Activated naive CD8-positive, alpha-beta T cell (primary cell): ENCODE data around the gene CFAP251.
"Not testable (repeated sequence)": the region's sequence is repeated elsewhere in the genome, so short reads cannot be mapped to it uniquely, and the experiment has no call there.

Experiments used
- H3K27ac Mint-ChIP-seq: one replicate; pipeline ENCODE4 v1.8.0; 2021; ENCODE audit warnings: mixed read lengths
- H3K27me3 Mint-ChIP-seq: one replicate; pipeline ENCODE4 v1.8.0; 2021; ENCODE audit warnings: mixed read lengths
- H3K36me3 Mint-ChIP-seq: one replicate; pipeline ENCODE4 v1.8.0; 2021; ENCODE audit warnings: mixed read lengths
- H3K4me1 Mint-ChIP-seq: one replicate; pipeline ENCODE4 v1.8.0; 2021; ENCODE audit warnings: low read depth, mixed read lengths
- H3K4me3 Mint-ChIP-seq: one replicate; pipeline ENCODE4 v1.8.0; 2021; ENCODE audit warnings: mild to moderate bottlenecking, mixed read lengths
- H3K9me3 Mint-ChIP-seq: one replicate; pipeline ENCODE4 v1.8.0; 2021; ENCODE audit warnings: low read depth, mixed read lengths

CFAP251 gene

DNA sequence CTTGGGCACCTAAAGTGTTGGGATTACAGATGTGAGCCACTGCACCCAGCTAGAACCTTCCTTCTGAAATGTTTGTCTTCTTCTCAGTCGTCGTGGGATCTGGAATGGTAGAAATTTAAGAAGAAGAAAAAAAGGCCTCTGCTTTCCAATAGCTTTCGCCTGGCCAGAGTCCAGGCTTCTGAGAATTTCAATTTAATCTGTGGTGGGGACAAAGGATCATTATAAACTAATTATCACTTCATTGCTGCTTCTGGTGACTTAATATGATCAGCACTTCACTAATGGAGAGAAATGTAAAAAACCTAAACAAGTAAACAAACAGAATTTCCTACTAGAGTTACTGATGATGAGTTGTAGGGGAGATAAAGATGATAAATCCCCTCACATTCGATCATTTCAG is 51.3 kb downstream of the CFAP251 start:
- no peaks in the 10 kb centered on the region for H3K27me3 Mint-ChIP-seq
- no peak overlapping the region for H3K27ac Mint-ChIP-seq
- H3K36me3 Mint-ChIP-seq = peaks cover 7% of the 10 kb centered on the region
- no peaks in the 10 kb centered on the region for H3K9me3 Mint-ChIP-seq
- no peak overlapping the region for H3K4me3 Mint-ChIP-seq
- H3K4me1 Mint-ChIP-seq = no peaks in the 10 kb centered on the region

DNA sequence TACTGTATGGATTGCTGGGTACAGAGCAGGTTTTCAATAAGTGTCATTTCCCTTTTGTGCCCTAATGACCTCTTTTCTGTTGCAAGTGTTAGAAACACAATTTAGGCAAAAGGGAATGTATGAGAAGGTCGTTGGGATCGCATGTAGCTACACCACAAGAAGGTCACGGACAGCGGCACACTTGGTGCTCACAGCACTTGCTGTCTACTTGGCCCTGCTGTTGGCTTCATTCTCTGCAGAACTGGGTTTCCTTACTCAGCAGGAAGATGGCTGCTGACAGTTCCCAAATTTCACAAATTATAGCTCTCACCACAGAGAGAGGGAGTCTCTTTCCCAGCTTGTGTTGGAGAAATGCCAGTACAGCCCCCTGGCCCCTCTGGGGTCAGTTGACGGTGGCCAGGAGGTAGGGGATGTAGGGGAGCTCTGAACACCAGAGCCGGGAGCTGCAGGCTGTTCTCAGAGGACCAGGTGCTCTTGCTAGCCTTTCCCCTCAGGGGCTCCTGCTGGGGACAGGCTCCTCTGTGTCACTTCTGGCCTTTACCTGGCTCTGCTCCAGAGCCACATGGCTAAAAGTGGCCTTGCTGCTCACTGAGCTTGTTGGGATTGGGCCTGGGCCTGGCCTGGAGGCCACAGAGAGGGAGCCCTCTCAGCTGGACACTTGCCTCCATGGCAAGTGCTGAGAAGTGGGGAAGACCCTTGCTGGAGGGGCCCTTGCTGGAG is 52.3 kb downstream of the CFAP251 start:
- H3K27me3 Mint-ChIP-seq = no peaks in the 10 kb centered on the region
- H3K27ac Mint-ChIP-seq = no peak overlapping the region
- peaks cover 7% of the 10 kb centered on the region for H3K36me3 Mint-ChIP-seq
- no peaks in the 10 kb centered on the region for H3K4me1 Mint-ChIP-seq
- no peaks in the 10 kb centered on the region for H3K9me3 Mint-ChIP-seq
- no peak overlapping the region for H3K4me3 Mint-ChIP-seq

- H3K36me3 Mint-ChIP-seq = peaks cover 7% of the 10 kb centered on the region
- no peaks in the 10 kb centered on the region for H3K9me3 Mint-ChIP-seq
- no peak overlapping the region for H3K4me3 Mint-ChIP-seq
- H3K27ac Mint-ChIP-seq = no peak overlapping the region
- H3K4me1 Mint-ChIP-seq = no peaks in the 10 kb centered on the region
- no peaks in the 10 kb centered on the region for H3K27me3 Mint-ChIP-seq
Measured at GRCh38 chr12:121974026-121974985, 55.9 kb downstream of the CFAP251 start.

DNA sequence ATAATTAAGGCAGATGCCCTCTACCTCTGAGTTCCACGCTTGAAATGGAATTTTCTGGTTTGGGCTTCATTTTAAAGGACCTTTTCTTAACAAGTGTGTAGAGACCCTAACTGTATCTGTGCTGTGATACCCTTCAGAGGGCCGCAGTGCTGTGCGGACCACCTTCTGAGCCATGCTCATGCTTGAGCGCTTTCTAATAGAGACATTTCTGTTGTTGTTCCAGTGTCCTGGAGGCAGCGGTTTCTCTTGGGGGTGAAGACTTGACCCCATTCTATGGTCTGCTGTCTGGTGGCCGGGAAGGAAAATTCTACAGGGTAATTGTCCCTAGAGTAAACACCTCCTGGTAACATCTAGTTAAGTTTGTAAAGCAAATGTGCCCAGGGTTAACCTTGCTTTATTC is 56.6 kb downstream of the CFAP251 start:
- H3K4me1 Mint-ChIP-seq = no peaks in the 10 kb centered on the region
- H3K9me3 Mint-ChIP-seq = no peaks in the 10 kb centered on the region
- no peaks in the 10 kb centered on the region for H3K27me3 Mint-ChIP-seq
- no peak overlapping the region for H3K4me3 Mint-ChIP-seq
- peaks cover 7% of the 10 kb centered on the region for H3K36me3 Mint-ChIP-seq
- H3K27ac Mint-ChIP-seq = no peak overlapping the region

DNA sequence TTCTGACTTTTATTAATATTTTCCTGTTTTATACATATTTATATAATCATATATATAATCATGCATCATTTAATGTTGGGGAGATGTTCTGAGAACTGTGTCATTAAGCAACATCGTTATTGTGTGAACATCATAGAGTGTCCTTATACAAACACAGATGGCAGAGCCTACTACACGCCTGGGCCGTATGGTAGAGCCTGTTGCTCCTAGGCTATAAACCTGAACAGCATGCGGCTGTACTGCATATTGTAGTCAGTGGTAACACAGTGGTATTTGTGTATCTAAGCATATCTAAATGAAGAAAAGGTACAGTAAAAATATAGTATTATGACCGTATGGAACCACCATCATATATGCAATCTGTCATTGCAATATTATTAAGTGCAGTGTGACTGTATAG is 58.6 kb downstream of the CFAP251 start:
- H3K4me1 Mint-ChIP-seq = no peaks in the 10 kb centered on the region
- H3K9me3 Mint-ChIP-seq = no peaks in the 10 kb centered on the region
- H3K36me3 Mint-ChIP-seq = peaks cover 3% of the 10 kb centered on the region
- H3K27me3 Mint-ChIP-seq = no peaks in the 10 kb centered on the region
- no peak overlapping the region for H3K27ac Mint-ChIP-seq
- no peak overlapping the region for H3K4me3 Mint-ChIP-seq

DNA sequence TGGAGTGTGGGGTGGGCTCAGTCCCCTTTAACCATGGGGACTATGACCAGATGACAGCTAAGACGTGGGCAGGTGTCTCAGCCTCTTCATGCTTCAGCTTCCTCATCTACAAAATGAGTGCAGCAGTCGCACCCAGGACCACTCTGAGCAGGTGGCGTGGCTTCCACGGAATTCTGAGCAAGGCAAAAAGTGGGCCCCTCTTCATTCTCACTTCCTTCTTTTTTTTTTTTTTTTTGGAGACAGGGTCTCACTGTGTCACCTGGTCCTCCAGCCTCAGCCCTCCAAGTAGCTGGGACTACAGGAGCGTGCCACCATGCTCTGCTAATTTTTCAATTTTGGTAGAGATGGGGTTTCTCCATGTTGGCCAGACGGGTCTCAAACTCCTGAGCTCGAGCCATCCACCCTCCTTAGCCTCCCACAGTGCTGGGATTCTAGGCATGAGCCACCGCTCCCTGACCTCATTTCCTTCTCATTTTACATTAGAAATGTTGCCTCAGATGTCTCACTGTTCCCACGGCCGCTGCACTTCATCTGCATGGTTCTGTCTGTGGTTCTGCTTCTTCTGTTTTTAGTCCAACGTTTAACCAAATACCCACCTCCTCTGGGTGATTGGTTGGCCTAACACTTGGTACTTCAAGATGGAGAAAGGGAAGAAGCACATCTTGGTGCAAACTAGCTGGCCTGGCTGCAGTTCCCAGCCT is 61.9 kb downstream of the CFAP251 start:
- H3K9me3 Mint-ChIP-seq = no peaks in the 10 kb centered on the region
- no peak overlapping the region for H3K27ac Mint-ChIP-seq
- H3K4me1 Mint-ChIP-seq = no peaks in the 10 kb centered on the region
- H3K36me3 Mint-ChIP-seq = no peaks in the 10 kb centered on the region
- H3K27me3 Mint-ChIP-seq = no peaks in the 10 kb centered on the region
- no peak overlapping the region for H3K4me3 Mint-ChIP-seq

DNA sequence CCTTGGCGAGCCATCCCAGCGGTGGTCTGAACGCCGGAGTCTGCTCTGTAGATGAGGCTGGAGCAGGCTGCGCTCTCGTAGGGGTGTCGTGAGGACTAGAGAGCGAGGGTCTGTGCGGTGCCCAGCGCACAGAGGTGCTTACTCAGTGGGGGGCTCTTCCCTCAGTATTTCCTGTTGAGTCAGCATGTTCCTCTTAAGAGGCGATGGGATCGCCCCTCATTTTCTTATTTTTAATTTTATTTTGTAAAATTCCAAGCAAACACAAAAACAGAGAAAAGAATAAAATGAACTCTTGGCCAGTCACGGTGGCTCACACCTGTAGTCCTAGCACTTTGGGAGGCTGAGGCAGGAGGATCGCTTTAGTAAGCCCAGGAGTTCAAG is 62.5 kb downstream of the CFAP251 start:
- H3K36me3 Mint-ChIP-seq = no peaks in the 10 kb centered on the region
- no peak overlapping the region for H3K27ac Mint-ChIP-seq
- H3K27me3 Mint-ChIP-seq = no peaks in the 10 kb centered on the region
- H3K4me3 Mint-ChIP-seq = no peak overlapping the region
- no peaks in the 10 kb centered on the region for H3K9me3 Mint-ChIP-seq
- H3K4me1 Mint-ChIP-seq = no peaks in the 10 kb centered on the region

DNA sequence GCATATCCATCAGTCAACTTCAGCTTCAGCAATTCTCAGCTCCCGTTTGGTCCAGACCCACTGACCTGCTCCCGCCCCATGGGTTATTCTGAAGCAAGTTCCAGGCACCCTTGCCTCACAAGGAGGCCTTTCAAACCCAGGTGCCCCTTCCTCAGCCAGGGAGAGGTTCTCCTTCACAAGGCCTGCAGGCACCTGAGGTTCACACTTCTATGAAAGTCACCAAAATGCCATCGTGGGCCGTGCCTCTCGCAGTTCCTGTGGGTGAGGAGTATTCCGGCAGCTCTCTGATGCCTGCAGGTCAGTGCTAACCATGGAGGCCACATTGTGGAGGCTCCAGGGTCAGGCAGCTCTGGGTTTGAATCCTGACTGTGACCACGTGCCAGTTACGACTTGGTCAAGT is 63.1 kb downstream of the CFAP251 start:
- no peaks in the 10 kb centered on the region for H3K27me3 Mint-ChIP-seq
- no peak overlapping the region for H3K27ac Mint-ChIP-seq
- no peaks in the 10 kb centered on the region for H3K36me3 Mint-ChIP-seq
- H3K4me3 Mint-ChIP-seq = no peak overlapping the region
- no peaks in the 10 kb centered on the region for H3K4me1 Mint-ChIP-seq
- no peaks in the 10 kb centered on the region for H3K9me3 Mint-ChIP-seq

DNA sequence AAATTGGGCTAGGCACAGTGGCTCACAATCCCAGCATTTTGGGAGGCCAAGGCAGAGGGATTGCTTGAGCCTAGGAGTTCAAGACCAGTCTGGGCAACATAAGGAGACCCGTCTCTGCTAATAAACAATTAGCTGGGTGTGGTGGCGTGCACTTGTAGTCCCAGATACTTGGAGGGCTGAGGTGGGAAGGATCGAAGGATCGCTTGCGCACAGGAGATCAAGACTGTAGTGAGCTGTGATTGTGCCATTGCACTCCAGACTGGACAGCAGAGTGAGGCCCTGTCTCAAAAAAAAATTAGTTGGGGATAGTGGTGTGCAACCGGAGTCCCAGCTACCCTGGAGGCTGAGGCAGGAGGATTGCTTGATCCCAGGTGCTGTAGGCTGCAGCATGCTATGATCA is 64.6 kb downstream of the CFAP251 start:
- H3K9me3 Mint-ChIP-seq = no peaks in the 10 kb centered on the region
- no peak overlapping the region for H3K27ac Mint-ChIP-seq
- H3K27me3 Mint-ChIP-seq = no peaks in the 10 kb centered on the region
- no peak overlapping the region for H3K4me3 Mint-ChIP-seq
- no peaks in the 10 kb centered on the region for H3K36me3 Mint-ChIP-seq
- no peaks in the 10 kb centered on the region for H3K4me1 Mint-ChIP-seq

DNA sequence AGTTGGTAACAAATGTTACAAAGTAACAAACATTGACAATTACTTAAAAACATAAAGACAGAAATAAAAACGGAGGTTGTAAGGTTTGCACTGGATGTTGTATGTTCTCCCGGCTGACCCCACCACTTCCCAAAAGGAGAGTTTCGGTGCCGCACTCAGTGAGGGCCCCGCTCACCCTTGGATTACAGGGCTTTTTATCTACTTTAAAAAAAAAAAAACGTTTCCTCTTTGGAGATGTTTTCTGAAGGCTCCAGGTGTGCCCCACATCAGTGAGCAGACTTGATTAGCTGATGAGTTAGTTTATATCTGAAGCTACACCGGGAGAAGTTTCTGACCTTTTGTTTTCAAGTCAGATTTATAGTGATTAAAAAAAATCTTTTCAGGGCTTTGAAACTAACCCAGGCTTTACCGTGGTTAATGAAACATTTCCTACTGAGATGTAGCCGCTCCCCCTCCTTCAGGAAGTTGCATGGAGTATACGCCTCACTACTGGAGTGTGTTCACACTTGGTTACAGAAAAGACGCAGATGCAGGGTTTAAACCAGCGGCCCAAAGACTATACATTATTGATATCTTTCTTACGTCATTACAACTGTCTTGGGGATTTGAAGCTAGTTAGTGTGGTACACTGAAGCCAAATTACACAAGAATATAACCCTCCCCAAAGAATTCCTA is 65.3 kb downstream of the CFAP251 start:
- Mint-ChIP-seq H3K27me3 (no peaks in the 10 kb centered on the region), H3K36me3 (no peaks in the 10 kb centered on the region), H3K9me3 (no peaks in the 10 kb centered on the region), H3K27ac (no peak overlapping the region), H3K4me3 (no peak overlapping the region), H3K4me1 (no peaks in the 10 kb centered on the region)

- H3K36me3 Mint-ChIP-seq = no peaks in the 10 kb centered on the region
- no peak overlapping the region for H3K4me3 Mint-ChIP-seq
- no peaks in the 10 kb centered on the region for H3K27me3 Mint-ChIP-seq
- peaks cover 2% of the 10 kb centered on the region for H3K4me1 Mint-ChIP-seq
- H3K9me3 Mint-ChIP-seq = no peaks in the 10 kb centered on the region
- no peak overlapping the region for H3K27ac Mint-ChIP-seq
Measured at GRCh38 chr12:121986489-121987245, 68.3 kb downstream of the CFAP251 start.

GRCh38 chr12:121988519-121988918 is 70.1 kb downstream of the CFAP251 start:
- H3K4me3 Mint-ChIP-seq, H3K27me3 Mint-ChIP-seq, H3K27ac Mint-ChIP-seq, H3K9me3 Mint-ChIP-seq, H3K36me3 Mint-ChIP-seq: not testable (repeated sequence)
- peaks cover 11% of the 10 kb centered on the region for H3K4me1 Mint-ChIP-seq

- no peak overlapping the region for H3K4me3 Mint-ChIP-seq
- no peaks in the 10 kb centered on the region for H3K9me3 Mint-ChIP-seq
- no peaks in the 10 kb centered on the region for H3K36me3 Mint-ChIP-seq
- H3K4me1 Mint-ChIP-seq = peaks cover 11% of the 10 kb centered on the region
- H3K27me3 Mint-ChIP-seq = no peaks in the 10 kb centered on the region
- no peak overlapping the region for H3K27ac Mint-ChIP-seq
Measured at GRCh38 chr12:121989276-121990113, 71.1 kb downstream of the CFAP251 start.
